Measurements from ENCODE around the gene THNSL1. TPM values are rescaled to one million over a fixed set of nuclear protein-coding genes. Genes with fewer than 3 reads are reported as not detected.

Gene THNSL1
- total and polyA plus RNA-seq, 2 of the 8 experiments (the other 6 are each of a cell fraction or from before 2014, with no cell fraction given): 1.4 to 3.1 TPM

DNA sequence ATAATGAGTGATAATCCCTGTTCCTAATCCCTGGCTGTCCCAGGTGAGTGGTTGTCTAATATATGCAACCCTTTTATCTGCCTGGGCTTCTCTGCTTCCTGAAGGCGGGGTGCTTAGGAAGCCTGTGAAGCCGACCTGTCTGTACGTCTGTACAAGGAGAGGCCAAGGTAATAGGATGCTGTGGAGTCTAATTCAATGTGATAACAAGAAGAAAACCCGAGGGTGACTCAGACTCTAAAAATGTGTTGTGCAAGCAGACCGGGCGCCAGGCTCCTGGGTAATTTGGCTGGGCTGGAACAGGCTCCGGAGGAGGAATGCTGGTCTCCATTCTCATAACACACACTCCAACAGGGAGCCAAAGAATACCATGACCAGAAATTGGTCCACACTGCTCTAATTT, 43.6 kb downstream of the THNSL1 start:
- no peaks in the 10 kb centered on the region for H3K36me3 ChIP-seq (ENCODE audit: control insufficient read depth in 2 of 4, insufficient read depth in 4 of 4, low read length in 3 of 4)
- H4K20me1 ChIP-seq (replicated peaks in 1 of 2; ENCODE audit: control insufficient read depth in 1 of 2, insufficient read depth in 2 of 2, low read length in 2 of 2): no peaks in the 10 kb centered on the region
- H3K79me2 ChIP-seq (ENCODE audit: control insufficient read depth in 1 of 2, insufficient read depth in 2 of 2, low read length in 2 of 2): no peaks in the 10 kb centered on the region
- H2AFZ ChIP-seq (ENCODE audit: low read length): no peak overlapping the region
- ChIA-PET POLR2A (ENCODE audit: partially characterized antibody) (no interaction called here), CTCF (ENCODE audit: partially characterized antibody) (interaction anchor here (0.7 kb wide), 1 partner anchor 9 kb away, joined by 3 read pairs; no protein-coding TSS in a partner anchor)
- no peaks in the 10 kb centered on the region for H3K9me3 ChIP-seq (ENCODE audit: insufficient read depth in 2 of 2, low read depth in 1 of 2, low read length in 1 of 2)
- no peaks in the 10 kb centered on the region for H3K27me3 ChIP-seq (replicated peaks in 1 of 4; ENCODE audit: control insufficient read depth in 3 of 4, extremely low read depth in 1 of 4, insufficient read depth in 3 of 4, low read length in 3 of 4)
- no peak overlapping the region for H2BK5ac ChIP-seq (ENCODE audit: low read depth, low read length)
- no peak overlapping the region for H4K91ac ChIP-seq (replicated peaks; ENCODE audit: insufficient read length, low read length)
- H2BK20ac ChIP-seq (ENCODE audit: low read length): no peak overlapping the region
- no peak overlapping the region for H3K4me3 ChIP-seq (ENCODE audit: extremely low read depth in 1 of 4, insufficient read depth in 2 of 4, low read depth in 3 of 4, low read length in 4 of 4)
- no peak overlapping the region for H3K14ac ChIP-seq (ENCODE audit: insufficient read length)
- no peak overlapping the region for H2BK120ac ChIP-seq (replicated peaks; ENCODE audit: low read depth, low read length)
- no peak overlapping the region for H2AK5ac ChIP-seq (ENCODE audit: low read depth, low read length)
- H4K8ac ChIP-seq (ENCODE audit: extremely low read depth, insufficient read depth, low read length): 0 out of 2 replicates have a peak overlapping the region, but pooled peaks have one; percentile 62
- H2BK15ac ChIP-seq (ENCODE audit: low read length): no peak overlapping the region
- no peak overlapping the region for H2BK12ac ChIP-seq (ENCODE audit: low read depth, low read length)
- no peak overlapping the region for H3K27ac ChIP-seq (ENCODE audit: low read depth, low read length)
- H3K4me1 ChIP-seq (replicated peaks in 1 of 4; ENCODE audit: control insufficient read depth in 3 of 4, insufficient read depth in 4 of 4, low read length in 3 of 4): no peaks in the 10 kb centered on the region
- H4K5ac ChIP-seq (ENCODE audit: insufficient read length, low read depth, low read length): no peak overlapping the region
- H3K23ac ChIP-seq (ENCODE audit: insufficient read length): no peak overlapping the region
- H3K18ac ChIP-seq (ENCODE audit: extremely low read depth, low read length): no peak overlapping the region
- no peaks in the 10 kb centered on the region for H3K79me1 ChIP-seq (ENCODE audit: low read depth, low read length)
- WGBS, 2 experiments (ENCODE audit: extremely low coverage in 1 of 2, insufficient coverage in 1 of 2, insufficient read length in 1 of 2, insufficient replicate concordance in 2 of 2, low coverage in 1 of 2, low lambda C conversion rate in 2 of 2, missing lambda C conversion rate in 1 of 2): 86% methylated on average over 7 of the region's 7 CpGs; no CpG with 5 or more reads in 1 of the 2 experiments
- DNase-seq (ENCODE audit: low read depth in 1 of 2, low spot score in 2 of 2) (no peak), FAIRE-seq (no peak)
- H3K56ac ChIP-seq (replicated peaks; ENCODE audit: insufficient read length, low read depth, low read length): no peak overlapping the region
- H3K9ac ChIP-seq (replicated peaks in 1 of 4; ENCODE audit: extremely low read depth in 1 of 4, low read depth in 3 of 4, low read length in 3 of 4): no peak overlapping the region
- H3K23me2 ChIP-seq (ENCODE audit: low read depth, low read length): no peaks in the 10 kb centered on the region; the same call in 1 of the 2 replicates
- no peak overlapping the region for H3K4me2 ChIP-seq (ENCODE audit: insufficient read depth in 1 of 2, low read depth in 2 of 2, low read length in 2 of 2)
- H3K4ac ChIP-seq (replicated peaks; ENCODE audit: insufficient read length, low read depth, low read length): no peak overlapping the region
- TF ChIP-seq MAFK (IDR thresholded peaks at IDR 0.05; ENCODE audit: low read depth, low read length) (no peak), BACH1 (IDR thresholded peaks at IDR 0.05; ENCODE audit: low read length) (no peak), FOSL1 (IDR thresholded peaks at IDR 0.05; ENCODE audit: insufficient read depth, low read depth, low read length) (no peak), GTF2F1 (IDR thresholded peaks at IDR 0.05; ENCODE audit: borderline replicate concordance, low read depth, low read length) (no peak), SP4 (IDR thresholded peaks at IDR 0.05; ENCODE audit: low read length) (no peak), PHF8 (conservative IDR thresholded peaks at IDR 0.05; ENCODE audit: low read depth, low read length) (no peak), CBX8 (IDR thresholded peaks at IDR 0.05; ENCODE audit: borderline replicate concordance, low read depth, low read length) (no peak), CHD1 (IDR thresholded peaks at IDR 0.05; ENCODE audit: low read depth, low read length) (no peak), SUZ12 (IDR thresholded peaks at IDR 0.05; ENCODE audit: low read length) (no peak), TCF12 (IDR thresholded peaks at IDR 0.05; ENCODE audit: low read depth, low read length) (no peak), BCL11A (IDR thresholded peaks at IDR 0.05; ENCODE audit: low read depth in 2 of 2, low read length in 2 of 2) (no peak)
- TF ChIP-seq, protein P1, sequence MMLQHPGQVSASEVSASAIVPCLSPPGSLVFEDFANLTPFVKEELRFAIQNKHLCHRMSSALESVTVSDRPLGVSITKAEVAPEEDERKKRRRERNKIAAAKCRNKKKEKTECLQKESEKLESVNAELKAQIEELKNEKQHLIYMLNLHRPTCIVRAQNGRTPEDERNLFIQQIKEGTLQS (IDR thresholded peaks at IDR 0.05; ENCODE audit: insufficient read depth, low read depth, low read length): no peak
- TF ChIP-seq, protein P2, sequence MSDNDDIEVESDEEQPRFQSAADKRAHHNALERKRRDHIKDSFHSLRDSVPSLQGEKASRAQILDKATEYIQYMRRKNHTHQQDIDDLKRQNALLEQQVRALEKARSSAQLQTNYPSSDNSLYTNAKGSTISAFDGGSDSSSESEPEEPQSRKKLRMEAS (IDR thresholded peaks at IDR 0.05): no peak
- TF ChIP-seq, protein P3, sequence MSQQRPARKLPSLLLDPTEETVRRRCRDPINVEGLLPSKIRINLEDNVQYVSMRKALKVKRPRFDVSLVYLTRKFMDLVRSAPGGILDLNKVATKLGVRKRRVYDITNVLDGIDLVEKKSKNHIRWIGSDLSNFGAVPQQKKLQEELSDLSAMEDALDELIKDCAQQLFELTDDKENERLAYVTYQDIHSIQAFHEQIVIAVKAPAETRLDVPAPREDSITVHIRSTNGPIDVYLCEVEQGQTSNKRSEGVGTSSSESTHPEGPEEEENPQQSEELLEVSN (IDR thresholded peaks at IDR 0.05): no peak
